DMS153 (cell line): ENCODE data around the gene IGFL4.

Experiments used
- DNase-seq: peaks from one replicate; lab custom pipeline; 2025; lab: John Stamatoyannopoulos, UW

IGFL4 gene

GRCh38 chr19:45994456-45994997 is 46.3 kb downstream of the IGFL4 start:
- no peak for DNase-seq

DNA sequence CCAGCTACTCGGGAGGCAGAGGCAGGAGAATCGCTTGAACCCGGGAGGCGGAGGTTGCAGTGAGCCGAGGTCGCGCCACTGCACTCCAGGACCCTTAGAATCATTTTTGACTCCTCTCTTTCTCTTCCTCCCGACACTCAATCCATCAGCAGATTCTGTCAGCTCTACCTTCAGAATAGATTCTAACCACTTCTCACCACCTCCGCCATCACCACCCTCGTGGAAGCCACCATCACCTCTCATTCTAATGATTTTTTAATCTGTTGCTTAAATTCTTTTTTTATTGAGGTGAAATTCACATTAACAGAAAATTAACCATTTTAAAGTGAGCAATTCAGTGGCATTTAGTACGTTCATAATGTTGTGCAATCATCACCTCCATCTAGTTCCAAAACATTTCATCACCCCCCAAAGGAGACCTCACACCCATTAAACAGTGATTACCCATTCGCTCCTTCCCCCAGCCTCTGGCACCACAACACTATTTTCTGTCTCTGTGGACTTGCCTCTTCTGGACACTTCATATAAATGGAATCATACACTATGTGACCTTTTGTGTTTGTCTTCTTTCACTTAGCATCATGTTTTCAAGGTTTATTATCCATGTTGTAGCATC is 50.6 kb downstream of the IGFL4 start:
- DNase-seq, result no peak
